GM18861 (cell line): ENCODE measurements around the gene B3GALT6.
A peak's percentile ranks its signal among the peaks of the same experiment; 100 is the strongest.

ENCODE experiments used
- ATAC-seq: cut with Tn5 transposase; IDR thresholded peaks from one replicate; pipeline ENCODE4 v1.9.1; 2021; ENCODE audit not compliant: unreplicated experiment

B3GALT6 gene

GRCh38 chr1:1259951-1260600 lies 28.0 kb downstream of the B3GALT6 start:
- ATAC-seq, result no peak

- ATAC-seq, result no peak
Observed at GRCh38 chr1:1260843-1261560, 29.0 kb downstream of the B3GALT6 start.

GRCh38 chr1:1262071-1262470 lies 30.0 kb downstream of the B3GALT6 start:
- no peak for ATAC-seq

- ATAC-seq, result no peak
Observed at GRCh38 chr1:1262758-1263157, 30.7 kb downstream of the B3GALT6 start.

- no peak for ATAC-seq
Observed at GRCh38 chr1:1264026-1264425, 32.0 kb downstream of the B3GALT6 start.

GRCh38 chr1:1264868-1265272 lies 32.8 kb downstream of the B3GALT6 start:
- ATAC-seq, result no peak

GRCh38 chr1:1267488-1268283 lies 35.6 kb downstream of the B3GALT6 start:
- no peak for ATAC-seq

GRCh38 chr1:1268284-1268682 lies 36.2 kb downstream of the B3GALT6 start:
- no peak for ATAC-seq

- no peak for ATAC-seq
Observed at GRCh38 chr1:1270813-1271212, 38.8 kb downstream of the B3GALT6 start.

GRCh38 chr1:1272341-1273208 lies 40.5 kb downstream of the B3GALT6 start:
- no peak for ATAC-seq

- ATAC-seq, result peak; percentile 4
Observed at GRCh38 chr1:1273209-1273511, 41.1 kb downstream of the B3GALT6 start.

GRCh38 chr1:1273512-1274298 lies 41.7 kb downstream of the B3GALT6 start, which contains the start of gene UBE2J2:
TSS of gene UBE2J2 (minus strand) at chr1:1273854. CDS start at chr1:1267992, 5,862 bp downstream.
- ATAC-seq, result peak; percentile 58

GRCh38 chr1:1274299-1274930 lies 42.4 kb downstream of the B3GALT6 start:
- ATAC-seq, result no peak

GRCh38 chr1:1274931-1275431 lies 42.9 kb downstream of the B3GALT6 start:
- ATAC-seq, result no peak

GRCh38 chr1:1275836-1276235 lies 43.8 kb downstream of the B3GALT6 start:
- no peak for ATAC-seq

- ATAC-seq, result no peak
Observed at GRCh38 chr1:1278620-1279019, 46.6 kb downstream of the B3GALT6 start.

GRCh38 chr1:1279028-1279427 lies 47.0 kb downstream of the B3GALT6 start:
- no peak for ATAC-seq

GRCh38 chr1:1280782-1281481 lies 48.9 kb downstream of the B3GALT6 start:
- no peak for ATAC-seq
